ENCODE data around the gene ABI3BP.

The ABI3BP gene

DNA sequence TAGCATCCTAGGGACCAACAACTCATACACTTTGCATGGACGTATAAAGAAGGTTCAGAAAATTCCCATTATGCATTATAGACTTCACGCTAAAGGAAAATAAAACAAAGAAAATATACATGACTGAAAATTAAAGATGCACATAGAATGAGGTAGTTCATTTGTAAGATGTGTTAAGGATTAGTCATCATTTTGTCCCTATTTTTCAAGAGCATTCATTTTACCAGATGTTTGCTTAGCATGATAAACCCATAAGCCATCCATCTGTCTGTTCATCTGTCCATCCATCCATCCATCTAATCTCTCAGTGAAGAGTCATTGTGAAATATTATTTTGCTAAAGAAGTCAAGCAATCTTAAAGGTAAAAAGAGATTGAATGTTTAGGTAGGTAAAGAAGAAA is 203.6 kb downstream of the ABI3BP start:
- H3K27me3 ChIP-seq (ENCODE audit: low read depth, low read length), result no peaks in the 10 kb centered on the region
- no peak overlapping the region for H3K4me3 ChIP-seq (ENCODE audit: low read depth in 1 of 2, low read length in 2 of 2)
- H3K36me3 ChIP-seq (ENCODE audit: control insufficient read depth in 1 of 2, insufficient read depth in 2 of 2, low read length in 2 of 2), result peaks cover 12 to 16% of the 10 kb centered on the region in 2 donors
- H3K4me1 ChIP-seq (ENCODE audit: control insufficient read depth in 1 of 2, insufficient read depth in 2 of 2, low read length in 2 of 2), result no peaks in the 10 kb centered on the region
- no peak overlapping the region for H3K27ac ChIP-seq (ENCODE audit: low read length)
- H3K9me3 ChIP-seq (ENCODE audit: control insufficient read depth in 1 of 2, low read length in 2 of 2), result peaks cover 0 to 2% of the 10 kb centered on the region in 2 donors

DNA sequence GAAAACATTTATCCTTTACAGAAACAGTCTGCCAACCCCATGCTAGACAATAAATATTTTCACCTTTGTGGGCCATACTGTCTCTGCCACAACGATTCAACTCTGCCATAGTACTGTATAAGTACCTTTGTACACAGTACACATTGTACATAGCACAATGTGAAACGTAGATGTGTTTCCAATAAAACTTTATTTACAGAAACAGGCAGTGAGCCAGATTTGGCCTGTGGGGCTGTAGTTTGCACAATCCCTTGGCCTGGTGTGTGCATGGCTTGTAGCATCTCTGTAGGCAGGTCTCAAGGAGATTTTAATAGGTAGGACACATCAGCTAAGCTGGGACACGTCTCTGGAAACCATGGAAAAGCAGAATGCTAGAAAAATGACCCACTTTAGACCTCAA is 209.6 kb downstream of the ABI3BP start:
- Histone ChIP-seq H3K4me3 (ENCODE audit: low read depth in 1 of 2, low read length in 2 of 2) (no peak overlapping the region), H3K9me3 (ENCODE audit: control insufficient read depth in 1 of 2, low read length in 2 of 2) (peaks cover 0 to 2% of the 10 kb centered on the region in 2 donors), H3K4me1 (ENCODE audit: control insufficient read depth in 1 of 2, insufficient read depth in 2 of 2, low read length in 2 of 2) (peaks cover 0 to 10% of the 10 kb centered on the region in 2 donors), H3K27me3 (ENCODE audit: low read depth, low read length) (no peaks in the 10 kb centered on the region), H3K27ac (ENCODE audit: low read length) (no peak overlapping the region), H3K36me3 (ENCODE audit: control insufficient read depth in 1 of 2, insufficient read depth in 2 of 2, low read length in 2 of 2) (peaks cover 7 to 16% of the 10 kb centered on the region in 2 donors)

DNA sequence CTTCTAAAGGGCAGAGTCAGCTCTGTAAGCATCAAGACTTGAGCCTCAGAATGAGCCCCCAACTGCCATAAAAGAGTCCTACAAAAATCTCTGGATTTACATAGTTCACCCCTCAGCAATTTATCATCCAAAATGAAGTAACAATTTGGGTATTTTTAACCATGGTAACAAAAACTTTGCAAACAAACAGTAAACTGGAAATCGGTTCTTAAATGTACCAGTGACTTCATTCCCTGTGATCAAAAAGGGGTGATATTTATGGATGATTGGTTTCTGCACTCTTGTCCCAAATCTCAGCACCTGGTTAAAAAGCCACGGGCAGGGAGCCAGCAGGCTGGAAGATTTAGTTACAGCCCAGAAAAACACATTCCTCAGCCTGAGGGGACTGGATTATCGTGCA is 210.3 kb downstream of the ABI3BP start:
- Histone ChIP-seq H3K4me3 (ENCODE audit: low read depth in 1 of 2, low read length in 2 of 2) (no peak overlapping the region), H3K9me3 (ENCODE audit: control insufficient read depth in 1 of 2, low read length in 2 of 2) (peaks cover 0 to 2% of the 10 kb centered on the region in 2 donors), H3K4me1 (ENCODE audit: control insufficient read depth in 1 of 2, insufficient read depth in 2 of 2, low read length in 2 of 2) (peaks cover 0 to 10% of the 10 kb centered on the region in 2 donors), H3K27ac (ENCODE audit: low read length) (no peak overlapping the region), H3K27me3 (ENCODE audit: low read depth, low read length) (no peaks in the 10 kb centered on the region), H3K36me3 (ENCODE audit: control insufficient read depth in 1 of 2, insufficient read depth in 2 of 2, low read length in 2 of 2) (peaks cover 7 to 17% of the 10 kb centered on the region in 2 donors)

DNA sequence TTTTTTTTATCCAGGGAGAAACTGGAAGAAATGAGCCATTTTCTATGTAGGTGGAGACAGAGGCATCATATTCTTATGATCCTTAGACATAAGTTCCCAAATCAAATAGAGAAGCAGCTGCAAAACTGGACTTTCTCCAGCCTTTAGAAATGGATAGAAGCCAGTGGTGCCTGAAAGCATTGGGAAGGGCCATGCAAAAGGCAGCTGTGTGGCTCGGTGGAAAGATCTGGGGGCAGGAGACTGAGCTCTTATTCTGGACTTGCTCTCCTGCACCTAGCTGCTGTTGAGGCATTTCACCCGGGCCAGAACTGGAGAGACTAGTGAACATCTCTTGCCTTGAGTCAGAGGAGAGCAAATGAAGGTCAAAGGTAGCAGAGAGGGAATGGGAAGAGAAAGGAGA is 210.9 kb downstream of the ABI3BP start:
- Histone ChIP-seq H3K36me3 (ENCODE audit: control insufficient read depth in 1 of 2, insufficient read depth in 2 of 2, low read length in 2 of 2) (peaks cover 7 to 23% of the 10 kb centered on the region in 2 donors), H3K4me3 (ENCODE audit: low read depth in 1 of 2, low read length in 2 of 2) (no peak overlapping the region), H3K9me3 (ENCODE audit: control insufficient read depth in 1 of 2, low read length in 2 of 2) (peaks cover 0 to 2% of the 10 kb centered on the region in 2 donors), H3K27me3 (ENCODE audit: low read depth, low read length) (no peaks in the 10 kb centered on the region), H3K4me1 (ENCODE audit: control insufficient read depth in 1 of 2, insufficient read depth in 2 of 2, low read length in 2 of 2) (peaks cover 0 to 10% of the 10 kb centered on the region in 2 donors), H3K27ac (ENCODE audit: low read length) (no peak overlapping the region)

DNA sequence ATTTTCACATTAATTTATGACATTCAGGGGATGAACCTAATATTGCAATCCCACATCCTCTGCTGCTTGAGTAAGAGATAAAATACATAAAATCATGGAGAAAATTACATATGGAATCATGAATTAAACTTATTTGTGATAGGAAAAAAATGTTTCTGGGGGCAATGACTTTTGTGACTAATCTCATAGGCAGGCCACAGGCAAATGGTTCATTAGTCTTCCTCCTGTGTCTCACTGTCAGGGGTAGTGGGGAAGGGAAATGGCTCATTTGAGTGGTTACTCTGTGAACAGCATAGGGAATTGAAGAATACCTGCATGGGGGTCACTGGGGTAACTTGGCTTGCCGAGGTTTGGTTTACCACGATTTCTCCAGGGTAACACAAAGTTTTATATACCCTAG is 211.9 kb downstream of the ABI3BP start:
- H3K9me3 ChIP-seq (ENCODE audit: control insufficient read depth in 1 of 2, low read length in 2 of 2), result peaks cover 0 to 2% of the 10 kb centered on the region in 2 donors
- H3K4me3 ChIP-seq (ENCODE audit: low read depth in 1 of 2, low read length in 2 of 2), result no peak overlapping the region
- no peaks in the 10 kb centered on the region for H3K27me3 ChIP-seq (ENCODE audit: low read depth, low read length)

DNA sequence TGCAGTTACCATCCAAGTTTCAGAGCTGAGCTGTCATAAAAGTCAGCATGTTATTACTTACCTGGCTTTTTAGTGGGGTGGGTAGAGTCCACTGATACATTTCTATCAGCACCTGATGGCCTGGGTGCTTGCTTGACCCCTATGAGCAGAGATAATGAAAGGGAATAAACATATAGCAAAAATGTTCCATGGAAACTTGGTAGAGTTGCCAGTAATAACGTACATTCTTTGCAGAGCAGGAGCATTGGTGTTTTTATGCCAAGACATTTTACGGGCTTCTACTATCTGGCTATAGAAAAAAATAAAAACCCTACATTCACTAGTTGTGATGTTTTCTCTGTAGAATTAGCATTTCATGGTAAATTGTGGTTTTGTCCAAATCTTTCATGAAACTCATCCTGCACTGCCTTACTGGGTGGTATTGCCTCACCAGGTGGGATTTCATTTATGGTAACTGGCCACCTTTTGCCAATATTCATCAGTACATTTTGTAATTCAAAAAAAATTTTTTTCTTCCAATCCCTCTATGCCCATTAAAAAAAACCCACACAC is 213.1 kb downstream of the ABI3BP start:
- Histone ChIP-seq H3K9me3 (ENCODE audit: control insufficient read depth in 1 of 2, low read length in 2 of 2) (no peaks in the 10 kb centered on the region), H3K27me3 (ENCODE audit: low read depth, low read length) (no peaks in the 10 kb centered on the region), H3K36me3 (ENCODE audit: control insufficient read depth in 1 of 2, insufficient read depth in 2 of 2, low read length in 2 of 2) (peaks cover 0 to 21% of the 10 kb centered on the region in 2 donors), H3K4me1 (ENCODE audit: control insufficient read depth in 1 of 2, insufficient read depth in 2 of 2, low read length in 2 of 2) (peaks cover 0 to 10% of the 10 kb centered on the region in 2 donors), H3K4me3 (ENCODE audit: low read depth in 1 of 2, low read length in 2 of 2) (no peak overlapping the region), H3K27ac (ENCODE audit: low read length) (no peak overlapping the region)

More for the DNA sequence above, 211.9 kb downstream of the ABI3BP start:
- peaks cover 7 to 30% of the 10 kb centered on the region in 2 donors for H3K36me3 ChIP-seq (ENCODE audit: control insufficient read depth in 1 of 2, insufficient read depth in 2 of 2, low read length in 2 of 2)
- H3K4me1 ChIP-seq (ENCODE audit: control insufficient read depth in 1 of 2, insufficient read depth in 2 of 2, low read length in 2 of 2), result peaks cover 0 to 10% of the 10 kb centered on the region in 2 donors
- H3K27ac ChIP-seq (ENCODE audit: low read length), result no peak overlapping the region

DNA sequence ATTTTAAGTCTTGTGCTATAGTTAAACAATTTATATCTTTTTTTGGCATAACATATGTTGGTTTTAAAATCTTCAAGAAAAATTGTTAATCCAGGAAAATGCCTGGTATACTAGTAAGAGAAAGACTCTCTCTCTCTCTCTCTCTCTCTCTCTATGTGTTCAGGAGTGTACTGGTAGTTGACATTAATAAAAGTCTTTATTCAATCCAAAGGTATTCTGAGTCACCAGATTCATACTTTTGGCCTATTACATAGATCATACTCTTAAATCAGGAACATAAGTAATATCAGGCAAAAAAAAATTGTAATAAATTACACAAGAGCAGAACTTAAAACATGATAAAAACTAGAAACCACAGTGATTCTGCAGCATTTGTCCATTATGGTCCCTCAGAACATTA is 213.7 kb downstream of the ABI3BP start:
- Histone ChIP-seq H3K27me3 (ENCODE audit: low read depth, low read length) (no peaks in the 10 kb centered on the region), H3K4me3 (ENCODE audit: low read depth in 1 of 2, low read length in 2 of 2) (no peak overlapping the region), H3K27ac (ENCODE audit: low read length) (no peak overlapping the region), H3K9me3 (ENCODE audit: control insufficient read depth in 1 of 2, low read length in 2 of 2) (no peaks in the 10 kb centered on the region), H3K4me1 (ENCODE audit: control insufficient read depth in 1 of 2, insufficient read depth in 2 of 2, low read length in 2 of 2) (peaks cover 0 to 10% of the 10 kb centered on the region in 2 donors), H3K36me3 (ENCODE audit: control insufficient read depth in 1 of 2, insufficient read depth in 2 of 2, low read length in 2 of 2) (peaks cover 0 to 23% of the 10 kb centered on the region in 2 donors)

DNA sequence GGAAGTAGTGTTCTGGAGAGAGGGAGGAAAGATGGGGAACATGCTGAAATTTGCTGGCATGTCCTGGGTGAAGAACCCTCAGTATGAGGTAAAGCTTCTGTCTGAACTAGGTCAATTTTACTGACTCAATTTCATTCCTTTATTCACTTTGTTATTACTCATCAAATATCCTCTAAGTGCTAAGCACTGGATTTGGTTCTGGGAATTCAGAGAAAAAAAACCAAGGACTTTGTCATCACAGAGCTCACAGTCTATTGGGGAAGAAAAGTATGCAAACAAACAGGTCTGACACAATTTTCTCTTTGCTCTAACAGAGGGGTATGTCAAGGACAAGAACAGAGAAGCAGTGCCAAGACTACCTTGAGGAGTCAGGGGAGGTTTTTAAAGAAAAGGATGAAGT is 215.9 kb downstream of the ABI3BP start:
- no peaks in the 10 kb centered on the region for H3K9me3 ChIP-seq (ENCODE audit: control insufficient read depth in 1 of 2, low read length in 2 of 2)
- H3K4me1 ChIP-seq (ENCODE audit: control insufficient read depth in 1 of 2, insufficient read depth in 2 of 2, low read length in 2 of 2), result peaks cover 0 to 1% of the 10 kb centered on the region in 2 donors
- no peak overlapping the region for H3K4me3 ChIP-seq (ENCODE audit: low read depth in 1 of 2, low read length in 2 of 2)
- H3K27ac ChIP-seq (ENCODE audit: low read length), result no peak overlapping the region
- H3K36me3 ChIP-seq (ENCODE audit: control insufficient read depth in 1 of 2, insufficient read depth in 2 of 2, low read length in 2 of 2), result peaks cover 0 to 35% of the 10 kb centered on the region in 2 donors
- H3K27me3 ChIP-seq (ENCODE audit: low read depth, low read length), result no peaks in the 10 kb centered on the region

DNA sequence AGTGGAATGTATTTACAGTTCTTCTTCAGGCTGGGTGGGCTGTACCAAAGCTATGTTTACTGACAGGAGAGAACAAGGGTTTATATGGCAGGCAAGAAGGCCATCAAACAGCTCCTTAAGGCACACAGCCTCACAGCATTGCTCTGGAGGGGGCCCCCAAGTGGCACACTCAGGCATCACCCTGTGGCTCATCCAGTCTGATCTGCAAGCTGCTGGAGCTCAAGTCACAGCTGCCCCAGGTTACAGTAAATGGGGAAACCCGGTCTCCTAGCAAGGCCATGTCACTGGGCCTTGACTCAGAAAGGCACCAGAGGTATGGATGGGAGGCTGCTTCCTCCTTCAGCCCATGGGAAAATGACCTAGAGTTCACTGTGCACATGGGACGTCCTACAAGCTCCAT is 216.5 kb downstream of the ABI3BP start:
- Histone ChIP-seq H3K4me3 (ENCODE audit: low read depth in 1 of 2, low read length in 2 of 2) (no peak overlapping the region), H3K4me1 (ENCODE audit: control insufficient read depth in 1 of 2, insufficient read depth in 2 of 2, low read length in 2 of 2) (no peaks in the 10 kb centered on the region), H3K36me3 (ENCODE audit: control insufficient read depth in 1 of 2, insufficient read depth in 2 of 2, low read length in 2 of 2) (peaks cover 0 to 35% of the 10 kb centered on the region in 2 donors), H3K27me3 (ENCODE audit: low read depth, low read length) (no peaks in the 10 kb centered on the region), H3K9me3 (ENCODE audit: control insufficient read depth in 1 of 2, low read length in 2 of 2) (no peaks in the 10 kb centered on the region), H3K27ac (ENCODE audit: low read length) (no peak overlapping the region)

DNA sequence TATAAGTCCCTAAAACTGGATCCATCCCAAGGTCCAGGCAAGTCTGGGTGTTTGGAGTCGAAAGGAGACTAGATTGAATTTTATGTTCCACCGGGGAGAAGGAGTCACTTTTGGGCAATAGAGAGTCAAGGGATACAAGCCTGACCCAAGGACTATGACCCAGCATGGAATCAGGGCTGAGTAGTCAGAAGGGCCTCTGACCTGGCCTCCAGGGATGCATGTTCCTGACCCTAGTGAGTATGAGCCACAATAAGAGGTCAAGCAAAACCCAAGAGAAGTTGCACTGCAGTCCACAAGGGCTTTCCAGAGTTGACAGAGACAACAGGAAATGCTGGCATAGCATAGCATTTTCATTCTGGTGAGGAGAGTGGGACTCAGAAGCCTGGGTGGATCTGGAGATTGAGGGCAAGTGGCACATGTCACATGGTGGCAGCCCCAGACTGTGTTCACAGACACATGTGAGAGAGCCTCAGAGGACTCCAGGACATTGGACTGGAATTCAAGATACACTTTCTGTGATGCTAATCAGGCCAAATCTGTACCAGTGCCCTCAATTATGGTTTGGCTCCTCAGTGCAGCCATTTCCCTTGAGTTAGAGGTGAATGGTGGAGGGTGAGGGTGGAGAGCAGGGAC is 217.0 kb downstream of the ABI3BP start:
- no peaks in the 10 kb centered on the region for H3K9me3 ChIP-seq (ENCODE audit: control insufficient read depth in 1 of 2, low read length in 2 of 2)
- no peaks in the 10 kb centered on the region for H3K27me3 ChIP-seq (ENCODE audit: low read depth, low read length)
- H3K36me3 ChIP-seq (ENCODE audit: control insufficient read depth in 1 of 2, insufficient read depth in 2 of 2, low read length in 2 of 2), result peaks cover 0 to 35% of the 10 kb centered on the region in 2 donors
- H3K4me3 ChIP-seq (ENCODE audit: low read depth in 1 of 2, low read length in 2 of 2), result no peak overlapping the region
- H3K27ac ChIP-seq (ENCODE audit: low read length), result no peak overlapping the region
- no peaks in the 10 kb centered on the region for H3K4me1 ChIP-seq (ENCODE audit: control insufficient read depth in 1 of 2, insufficient read depth in 2 of 2, low read length in 2 of 2)

DNA sequence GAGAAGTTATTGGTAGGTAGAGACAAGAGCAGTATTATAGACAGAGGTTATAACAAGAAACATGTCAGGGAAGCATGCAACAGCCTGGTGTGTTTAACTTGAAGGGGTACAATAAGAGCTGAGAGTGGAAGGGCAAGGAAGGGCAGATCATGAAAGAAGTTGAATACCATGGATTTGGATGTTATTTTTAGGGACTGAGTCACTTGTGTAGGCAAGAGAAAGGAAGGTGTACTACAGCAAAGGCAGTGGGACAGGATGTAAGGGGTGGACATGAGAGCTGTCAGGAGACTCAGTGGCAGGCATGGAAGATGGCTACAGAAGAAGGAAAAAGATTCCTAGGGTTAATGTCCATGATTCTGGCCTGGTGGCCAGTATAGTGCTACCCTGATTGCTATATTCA is 217.6 kb downstream of the ABI3BP start:
- no peaks in the 10 kb centered on the region for H3K27me3 ChIP-seq (ENCODE audit: low read depth, low read length)
- H3K36me3 ChIP-seq (ENCODE audit: control insufficient read depth in 1 of 2, insufficient read depth in 2 of 2, low read length in 2 of 2), result peaks cover 2 to 35% of the 10 kb centered on the region in 2 donors
- H3K4me1 ChIP-seq (ENCODE audit: control insufficient read depth in 1 of 2, insufficient read depth in 2 of 2, low read length in 2 of 2), result no peaks in the 10 kb centered on the region

DNA sequence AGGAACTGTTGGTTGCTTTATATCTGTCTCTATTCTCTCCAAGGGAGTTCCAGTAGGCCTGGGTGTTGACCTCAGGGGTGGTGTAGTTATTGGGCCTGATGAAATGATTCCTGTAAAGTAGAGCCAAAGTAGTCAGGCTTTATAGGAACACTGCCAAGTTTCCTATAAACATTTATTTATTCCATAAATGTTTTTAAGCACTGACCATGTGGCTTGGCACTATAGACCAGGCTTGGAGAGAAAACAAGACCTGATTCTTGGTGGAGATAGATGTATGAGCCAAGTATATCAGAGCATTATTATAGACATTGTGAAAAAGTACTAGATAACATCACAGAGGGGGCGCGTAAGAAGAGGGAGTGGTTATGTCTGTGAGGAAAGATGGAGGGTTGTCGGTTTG is 218.0 kb downstream of the ABI3BP start:
- H3K4me1 ChIP-seq (ENCODE audit: control insufficient read depth in 1 of 2, insufficient read depth in 2 of 2, low read length in 2 of 2), result no peaks in the 10 kb centered on the region
- H3K36me3 ChIP-seq (ENCODE audit: control insufficient read depth in 1 of 2, insufficient read depth in 2 of 2, low read length in 2 of 2), result peaks cover 6 to 39% of the 10 kb centered on the region in 2 donors
- no peak overlapping the region for H3K4me3 ChIP-seq (ENCODE audit: low read depth in 1 of 2, low read length in 2 of 2)
- H3K9me3 ChIP-seq (ENCODE audit: control insufficient read depth in 1 of 2, low read length in 2 of 2), result no peaks in the 10 kb centered on the region
- no peaks in the 10 kb centered on the region for H3K27me3 ChIP-seq (ENCODE audit: low read depth, low read length)
- H3K27ac ChIP-seq (ENCODE audit: low read length), result no peak overlapping the region

More for the DNA sequence above, 217.6 kb downstream of the ABI3BP start:
- H3K9me3 ChIP-seq (ENCODE audit: control insufficient read depth in 1 of 2, low read length in 2 of 2), result no peaks in the 10 kb centered on the region
- no peak overlapping the region for H3K4me3 ChIP-seq (ENCODE audit: low read depth in 1 of 2, low read length in 2 of 2)
- no peak overlapping the region for H3K27ac ChIP-seq (ENCODE audit: low read length)
